Cardiac muscle cell (in vitro differentiated cells and primary cell): ENCODE measurements around the gene VPS51. TPM values are rescaled to one million over a fixed set of nuclear protein-coding genes. Genes with fewer than 3 reads are reported as not detected.
A peak's percentile ranks its signal among the peaks of the same experiment; 100 is the strongest.

ENCODE experiments used
- DNase-seq, 2 donors: peaks; one replicate each; pipeline versions ENCODE4 v3.0.0 to v3.0.0-alpha.2; 2010 to 2017; ENCODE audit warnings: low read depth in 1 of 2, low spot score in 1 of 2
- H3K27ac ChIP-seq: fragments of 200-600 bp; sonication (generic); 2 replicates; pipeline ENCODE4 v1.5.1; 2016
- H3K27me3 ChIP-seq: fragments of 200-600 bp; sonication (generic); 2 replicates; pipeline ENCODE4 v1.6.0; 2016; ENCODE audit warnings: control low read depth
- H3K36me3 ChIP-seq: fragments of 200-600 bp; sonication (generic); 2 replicates; pipeline ENCODE4 v1.5.1; 2016; ENCODE audit warnings: control low read depth
- H3K4me1 ChIP-seq: fragments of 200-600 bp; sonication (generic); 2 replicates; pipeline ENCODE4 v1.8.1; 2017; ENCODE audit warnings: low read depth, mild to moderate bottlenecking, mixed run types
- H3K4me3 ChIP-seq: fragments of 200-600 bp; sonication (generic); 2 replicates; pipeline ENCODE4 v1.5.1; 2016; ENCODE audit warnings: mild to moderate bottlenecking
- H3K9me3 ChIP-seq: fragments of 200-600 bp; sonication (generic); 2 replicates; pipeline ENCODE4 v1.5.1; 2017; ENCODE audit warnings: low read depth, mild to moderate bottlenecking, control low read depth
- CTCF ChIP-seq: IDR thresholded peaks from 2 replicates; pipeline ENCODE4 v1.5.1; 2012; ENCODE audit warnings: low read depth, mild to moderate bottlenecking, low read length
- polyA plus RNA-seq: library from polyadenylated mRNA; unstranded; fragments of >200 nt; fragmentation: Nextera tagmentation; extraction: Ambion mirVana; gene quantifications from 2 replicates; pipeline ENCODE4 v1.2.1, GENCODE V29; 2016
- total RNA-seq: library from RNA; depleted of rRNA; stranded (reverse); fragments of >200 nt; gene quantifications from 2 replicates; pipeline ENCODE4 v1.2.3, GENCODE V29; 2016

VPS51 gene
- total and polyA plus RNA-seq, 2 experiments from 2014 or later, result 77.9 to 755 TPM

- Histone ChIP-seq H3K9me3 (no peaks in the 10 kb centered on the region), H3K4me3 (no peak overlapping the region), H3K4me1 (peaks cover 6% of the 10 kb centered on the region), H3K27ac (no peak overlapping the region), H3K27me3 (no peaks in the 10 kb centered on the region), H3K36me3 (no peaks in the 10 kb centered on the region)
- no peak for DNase-seq
- no peak for TF ChIP-seq CTCF
Measured at GRCh38 chr11:65072631-65072966, 23.4 kb upstream of the VPS51 start.

- Histone ChIP-seq H3K27ac (no peak overlapping the region), H3K9me3 (no peaks in the 10 kb centered on the region), H3K36me3 (no peaks in the 10 kb centered on the region), H3K4me3 (no peak overlapping the region), H3K27me3 (no peaks in the 10 kb centered on the region), H3K4me1 (no peaks in the 10 kb centered on the region)
- DNase-seq, result peak in 1 of 2 donors; percentile 27
- no peak for TF ChIP-seq CTCF
Measured at GRCh38 chr11:65077451-65077850, 18.6 kb upstream of the VPS51 start.

GRCh38 chr11:65078151-65078550 is 17.9 kb upstream of the VPS51 start:
- Histone ChIP-seq H3K9me3 (no peaks in the 10 kb centered on the region), H3K36me3 (no peaks in the 10 kb centered on the region), H3K4me1 (no peaks in the 10 kb centered on the region), H3K27ac (peak overlapping the region; percentile 1), H3K27me3 (no peaks in the 10 kb centered on the region), H3K4me3 (no peak overlapping the region)
- DNase-seq, result peak; percentile 40 to 59
- TF ChIP-seq CTCF, result peak; percentile 58

GRCh38 chr11:65078786-65079342 is 17.1 kb upstream of the VPS51 start:
- Histone ChIP-seq H3K9me3 (no peaks in the 10 kb centered on the region), H3K27ac (peak overlapping the region; percentile 1), H3K36me3 (no peaks in the 10 kb centered on the region), H3K27me3 (no peaks in the 10 kb centered on the region), H3K4me3 (no peak overlapping the region), H3K4me1 (no peaks in the 10 kb centered on the region)
- no peak for DNase-seq
- no peak for TF ChIP-seq CTCF

- peak overlapping the region; percentile 84 for H3K4me3 ChIP-seq
- peak overlapping the region; percentile 92 for H3K27ac ChIP-seq
- no peaks in the 10 kb centered on the region for H3K27me3 ChIP-seq
- TF ChIP-seq CTCF, result no peak
- peaks cover 8% of the 10 kb centered on the region for H3K36me3 ChIP-seq
- no peaks in the 10 kb centered on the region for H3K4me1 ChIP-seq
- DNase-seq, result no peak
- H3K9me3 ChIP-seq, result no peaks in the 10 kb centered on the region
Measured at GRCh38 chr11:65083134-65083833, 12.7 kb upstream of the VPS51 start.
